ENCODE results near the gene PLPP7. TPM values are rescaled to one million over a fixed set of nuclear protein-coding genes. Genes with fewer than 3 reads are reported as not detected.

Gene PLPP7
- total and polyA plus RNA-seq, 7 donors, result 19.4 to 156 (median 90.5) TPM

GRCh38 chr9:131312246-131312645, 22.7 kb downstream of the PLPP7 start:
- no peak for TF ChIP-seq CTCF (IDR thresholded peaks at IDR 0.05)
- intact Hi-C loops (cut with DNase I), result no loop called here
- H3K27ac ChIP-seq, result no peak overlapping the region
- no peak for ATAC-seq
- H3K9me3 ChIP-seq, result no peaks in the 10 kb centered on the region
- WGBS, 3 donors, result 48 to 77% (median 51%) methylated on average over 9 of the region's 9 CpGs
- no peak for DNase-seq
- H3K4me3 ChIP-seq, result no peak overlapping the region
- peaks cover 0 to 7% of the 10 kb centered on the region in 2 donors for H3K36me3 ChIP-seq (ENCODE audit: insufficient read depth in 1 of 2, low read depth in 1 of 2)
- no peaks in the 10 kb centered on the region for H3K27me3 ChIP-seq (ENCODE audit: insufficient read depth in 3 of 3, low read length in 2 of 3)
- H3K4me1 ChIP-seq, result peaks cover 12% of the 10 kb centered on the region

GRCh38 chr9:131312822-131313770, 23.6 kb downstream of the PLPP7 start:
- Histone ChIP-seq H3K9me3 (no peaks in the 10 kb centered on the region), H3K36me3 (ENCODE audit: insufficient read depth in 1 of 2, low read depth in 1 of 2) (peaks cover 0 to 4% of the 10 kb centered on the region in 2 donors), H3K4me3 (no peak overlapping the region), H3K4me1 (peaks cover 8% of the 10 kb centered on the region), H3K27me3 (ENCODE audit: insufficient read depth in 3 of 3, low read length in 2 of 3) (no peaks in the 10 kb centered on the region), H3K27ac (no peak overlapping the region)
- intact Hi-C loops (cut with DNase I), result no loop called here
- DNase-seq (no peak), ATAC-seq (no peak)
- TF ChIP-seq CTCF (IDR thresholded peaks at IDR 0.05), result no peak
- 73 to 81% (median 78%) methylated on average over 28 of the region's 28 CpGs for WGBS, 3 donors

- H3K36me3 ChIP-seq (ENCODE audit: insufficient read depth in 1 of 2, low read depth in 1 of 2), result no peaks in the 10 kb centered on the region
- no peak overlapping the region for H3K27ac ChIP-seq
- no peaks in the 10 kb centered on the region for H3K9me3 ChIP-seq
- H3K4me3 ChIP-seq, result no peak overlapping the region
- H3K4me1 ChIP-seq, result no peaks in the 10 kb centered on the region
- ATAC-seq, result no peak
- WGBS, 3 donors, result 60 to 74% (median 64%) methylated on average over 23 of the region's 23 CpGs
- DNase-seq, result peak in 1 of 2 donors; percentile 63
- no peak for TF ChIP-seq CTCF (IDR thresholded peaks at IDR 0.05)
- intact Hi-C loops (cut with DNase I), result no loop called here
- no peaks in the 10 kb centered on the region for H3K27me3 ChIP-seq (ENCODE audit: insufficient read depth in 3 of 3, low read length in 2 of 3)
These were observed 28.9 kb downstream of the PLPP7 start for GRCh38 chr9:131318231-131319085.

GRCh38 chr9:131319486-131319885, 30.0 kb downstream of the PLPP7 start:
- H3K27ac ChIP-seq, result no peak overlapping the region
- peak in 1 of 4 donors; percentile 27 for ATAC-seq
- intact Hi-C loops (cut with DNase I), result no loop called here
- no peaks in the 10 kb centered on the region for H3K4me1 ChIP-seq
- no peak overlapping the region for H3K4me3 ChIP-seq
- H3K9me3 ChIP-seq, result no peaks in the 10 kb centered on the region
- no peaks in the 10 kb centered on the region for H3K36me3 ChIP-seq (ENCODE audit: insufficient read depth in 1 of 2, low read depth in 1 of 2)
- H3K27me3 ChIP-seq (ENCODE audit: insufficient read depth in 3 of 3, low read length in 2 of 3), result no peaks in the 10 kb centered on the region
- 43 to 52% (median 45%) methylated on average over 12 of the region's 12 CpGs for WGBS, 3 donors
- TF ChIP-seq CTCF (IDR thresholded peaks at IDR 0.05), result no peak
- peak; percentile 39 to 84 for DNase-seq
